Activated CD8-positive, alpha-beta memory T cell treated with anti-CD3 and anti-CD28 coated beads, Interleukin-2, amount 50 U/mL, for 1 hour (primary cell): ENCODE results near the gene METTL2B.
"Not testable (repeated sequence)": the region's sequence is repeated elsewhere in the genome, so short reads cannot be mapped to it uniquely, and the experiment has no call there.

ENCODE experiments used
- DNase-seq: peaks from one replicate; pipeline ENCODE4 v3.0.0-alpha.2; 2020; ENCODE audit errors: extremely low read depth

METTL2B gene

DNA sequence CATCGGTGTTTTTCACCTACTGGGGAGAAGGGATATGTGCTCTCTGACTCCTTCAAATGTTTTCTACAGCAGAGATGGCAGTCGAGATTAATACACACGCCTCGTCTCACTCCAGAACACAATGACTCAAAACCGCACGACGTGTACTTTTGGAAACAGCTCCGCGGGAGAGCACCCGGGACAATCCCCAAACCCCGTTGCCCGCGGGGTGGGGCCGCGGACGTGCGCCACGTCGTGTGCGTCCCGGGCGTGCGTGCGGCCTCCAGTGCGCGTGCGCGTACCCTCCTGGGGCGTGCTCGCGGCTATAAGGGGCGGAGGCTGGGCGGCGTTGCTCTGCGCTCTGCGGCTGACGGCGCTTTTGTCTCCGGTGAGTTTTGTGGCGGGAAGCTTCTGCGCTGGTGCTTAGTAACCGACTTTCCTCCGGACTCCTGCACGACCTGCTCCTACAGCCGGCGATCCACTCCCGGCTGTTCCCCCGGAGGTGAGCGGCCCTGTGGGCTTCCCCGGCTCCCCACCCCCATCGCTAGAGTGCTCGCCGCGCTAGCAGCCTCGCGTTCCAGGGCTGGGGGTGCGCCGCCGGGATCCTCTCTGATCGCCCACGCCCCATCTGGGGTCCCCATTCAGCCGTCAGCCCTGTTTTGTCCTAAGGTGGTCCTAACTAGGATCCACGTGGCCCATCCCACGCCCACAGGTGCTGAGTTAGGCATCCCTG, 20.8 kb upstream of the METTL2B start, which contains the start of gene HILPDA:
Gene HILPDA (plus strand): TSS at position 336 of the 712 bp plus-strand sequence. CDS start 1,391 bp downstream, outside the sequence.
- DNase-seq: peak; percentile 78

DNA sequence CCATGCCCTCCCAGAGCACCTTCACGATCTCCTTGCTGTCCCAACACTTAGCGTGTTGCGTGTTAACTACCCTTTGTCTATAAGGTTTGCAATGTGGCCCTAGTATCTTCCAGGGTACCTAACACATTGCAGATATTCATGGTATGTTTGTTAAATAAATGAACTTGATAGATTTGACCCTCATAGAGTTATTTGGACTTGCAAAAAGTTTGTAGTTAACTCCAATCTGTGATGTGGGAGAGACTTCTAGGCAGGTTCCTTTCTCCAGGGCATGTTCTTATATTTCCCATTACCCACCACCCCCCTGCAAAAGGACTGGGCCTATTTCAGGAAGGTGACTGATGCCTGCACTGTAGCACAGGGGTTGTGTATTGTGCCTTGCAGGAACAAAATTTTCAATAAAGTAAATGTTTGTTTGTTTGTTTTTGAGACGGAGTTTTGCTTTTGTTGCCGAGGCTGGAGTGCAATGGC, 20.3 kb upstream of the METTL2B start:
- DNase-seq: no peak

DNA sequence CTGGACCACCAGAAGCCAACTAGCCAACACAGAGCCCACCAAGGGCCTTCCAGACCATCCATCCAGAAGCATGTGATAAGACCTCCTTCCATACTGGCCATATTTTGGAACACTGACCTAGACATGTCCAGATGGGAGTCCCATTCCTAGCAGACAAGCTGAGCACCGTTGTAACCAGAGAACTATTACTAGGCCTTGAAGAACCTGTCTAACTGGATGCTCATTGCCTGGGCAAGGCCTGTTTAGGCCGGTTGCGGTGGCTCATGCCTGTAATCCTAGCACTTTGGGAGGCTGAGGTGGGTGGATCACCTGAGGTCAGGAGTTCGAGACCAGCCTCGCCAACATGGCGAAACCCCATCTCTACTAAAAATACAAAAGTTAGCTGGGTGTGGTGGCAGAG, 19.2 kb upstream of the METTL2B start:
- not testable (repeated sequence) for DNase-seq

DNA sequence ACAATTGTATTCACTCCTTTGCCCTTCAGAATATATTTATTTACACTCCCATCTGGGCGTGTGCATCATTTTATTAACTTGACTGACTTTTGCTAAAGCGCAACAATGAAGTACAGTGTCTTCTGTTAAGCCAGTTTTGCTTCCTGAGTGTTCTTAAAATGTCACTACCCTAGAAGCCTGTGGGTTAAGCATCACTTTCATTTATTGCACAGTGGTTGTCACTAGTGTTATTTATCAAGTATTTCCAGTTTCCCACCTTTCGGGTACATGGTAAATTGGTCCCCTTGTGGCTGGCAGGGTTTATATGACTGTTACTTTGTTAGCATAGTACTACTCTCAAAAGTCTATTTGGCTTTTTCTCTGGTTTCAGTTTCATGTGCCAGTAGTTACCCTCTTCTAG, 17.6 kb upstream of the METTL2B start:
- no peak for DNase-seq

DNA sequence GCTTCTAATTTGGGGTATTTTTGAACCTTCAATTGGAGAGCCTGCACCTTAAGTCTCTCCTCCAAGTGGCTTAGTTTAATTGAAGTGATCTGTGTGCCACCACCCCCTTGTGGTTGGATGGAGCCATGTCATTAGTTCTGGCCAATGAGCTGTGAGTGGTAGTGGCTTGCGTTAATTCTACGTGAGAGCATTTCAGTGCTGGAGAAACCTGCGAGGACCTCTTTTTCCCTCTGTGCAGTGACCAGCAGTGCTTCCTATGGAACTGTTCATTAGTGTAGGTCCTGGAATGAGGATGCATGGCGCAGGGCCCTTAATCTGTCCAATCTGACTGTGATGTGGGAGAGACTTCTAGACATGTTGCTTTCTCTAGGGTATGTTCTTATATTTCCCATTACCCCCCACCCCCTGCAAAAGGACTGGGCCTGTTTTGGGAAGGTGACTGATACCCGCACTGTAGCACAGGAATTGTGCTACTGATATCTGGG, 17.1 kb upstream of the METTL2B start:
- DNase-seq: no peak

DNA sequence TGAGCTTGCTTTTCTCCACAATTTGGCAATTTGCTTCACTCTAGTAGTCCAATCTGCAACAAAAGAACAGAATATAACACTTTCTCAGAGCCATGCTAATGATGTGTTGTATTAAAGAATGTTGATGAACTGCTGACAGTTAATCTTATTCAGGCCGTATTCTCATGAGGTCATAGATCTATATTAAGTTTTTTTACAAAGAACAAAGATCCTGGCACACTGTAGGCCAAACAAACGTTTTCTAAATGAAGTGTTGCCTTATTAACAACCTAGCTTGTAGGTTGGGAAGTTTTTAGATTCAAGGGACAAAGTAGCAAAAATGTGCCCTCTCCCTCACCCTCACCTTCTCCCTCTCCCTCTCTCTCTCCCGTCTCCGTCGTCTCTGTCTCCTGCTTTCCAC, 14.1 kb upstream of the METTL2B start:
- no peak for DNase-seq

DNA sequence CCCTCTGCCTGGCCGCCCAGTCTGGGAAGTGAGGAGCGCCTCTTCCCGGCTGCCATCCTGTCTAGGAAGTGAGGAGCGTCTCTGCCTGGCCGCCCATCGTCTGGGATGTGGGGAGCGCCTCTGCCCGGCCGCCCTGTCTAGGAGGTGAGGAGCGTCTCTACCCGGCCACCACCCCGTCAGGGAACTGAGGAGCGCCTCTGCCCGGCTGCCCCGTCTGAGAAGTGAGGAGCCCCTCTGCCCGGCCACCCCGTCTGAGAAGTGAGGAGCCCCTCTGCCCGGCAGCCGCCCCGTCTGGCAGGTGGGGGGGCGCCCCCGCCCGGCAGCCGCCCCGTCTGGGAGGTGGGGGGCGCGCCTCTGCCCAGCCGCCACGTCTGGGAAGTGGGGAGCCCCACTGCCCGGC, 13.2 kb upstream of the METTL2B start:
- DNase-seq: not testable (repeated sequence)

DNA sequence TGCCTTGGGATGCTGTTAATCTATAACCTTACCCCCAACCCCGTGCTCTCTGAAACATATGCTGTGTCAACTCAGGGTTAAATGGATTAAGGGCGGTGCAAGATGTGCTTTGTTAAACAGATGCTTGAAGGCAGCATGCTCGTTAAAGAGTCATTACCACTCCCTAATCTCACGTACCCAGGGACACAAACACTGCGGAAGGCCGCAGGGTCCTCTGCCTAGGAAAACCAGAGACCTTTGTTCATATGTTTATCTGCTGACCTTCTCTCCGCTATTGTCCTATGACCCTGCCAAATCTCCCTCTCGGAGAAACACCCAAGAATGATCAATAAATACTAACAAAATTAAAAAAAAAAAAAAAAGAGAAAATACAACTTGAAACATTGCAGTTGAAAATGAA, 12.6 kb upstream of the METTL2B start:
- not testable (repeated sequence) for DNase-seq

DNA sequence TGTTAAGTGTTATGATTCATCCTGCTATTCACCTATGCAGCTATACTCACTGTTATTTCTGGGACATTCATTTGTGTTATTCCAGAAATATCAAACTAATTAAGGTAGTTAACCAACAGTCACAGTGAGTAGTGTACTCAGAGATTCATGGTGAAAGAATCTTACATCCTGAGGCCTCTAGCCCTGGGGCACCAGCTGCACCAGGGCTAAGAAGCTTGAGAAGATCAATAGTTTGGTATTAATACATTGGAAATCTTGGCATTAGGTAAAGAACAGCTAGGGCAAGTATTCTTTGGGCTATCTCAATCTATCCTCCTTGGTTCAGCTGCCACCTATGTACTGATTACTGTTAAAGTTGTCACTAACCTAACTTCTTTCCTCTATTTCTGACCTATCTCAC, 9.7 kb upstream of the METTL2B start:
- not testable (repeated sequence) for DNase-seq

DNA sequence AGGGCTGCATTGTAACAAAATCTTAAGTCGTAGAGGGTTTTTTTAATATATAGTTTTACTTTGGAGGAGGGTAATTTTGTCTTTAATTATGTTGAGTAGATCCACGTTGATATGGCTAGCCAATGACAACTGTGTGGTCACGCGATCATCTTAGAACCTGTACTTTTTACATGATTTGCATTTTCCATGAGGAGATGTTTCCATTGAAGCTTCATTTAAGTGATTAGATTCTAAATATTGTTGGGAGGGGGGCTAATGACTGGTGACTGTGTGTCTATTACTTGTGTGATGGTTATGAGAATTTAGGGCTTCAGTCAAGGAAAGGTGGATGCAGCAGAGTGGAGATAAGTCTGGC, 765 bp downstream of the METTL2B start:
- not testable (repeated sequence) for DNase-seq

DNA sequence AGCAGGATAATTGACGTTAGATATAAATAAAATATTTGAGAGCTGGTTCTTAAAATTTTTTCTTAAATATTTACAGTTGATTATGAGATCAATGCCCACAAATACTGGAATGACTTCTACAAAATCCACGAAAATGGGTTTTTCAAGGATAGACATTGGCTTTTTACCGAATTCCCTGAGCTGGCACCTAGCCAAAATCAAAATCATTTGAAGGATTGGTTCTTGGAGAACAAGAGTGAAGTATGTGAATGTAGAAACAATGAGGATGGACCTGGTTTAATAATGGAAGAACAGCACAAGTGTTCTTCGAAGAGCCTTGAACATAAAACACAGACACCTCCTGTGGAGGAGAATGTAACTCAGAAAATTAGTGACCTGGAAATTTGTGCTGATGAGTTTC, 2.5 kb downstream of the METTL2B start:
- DNase-seq: not testable (repeated sequence)

DNA sequence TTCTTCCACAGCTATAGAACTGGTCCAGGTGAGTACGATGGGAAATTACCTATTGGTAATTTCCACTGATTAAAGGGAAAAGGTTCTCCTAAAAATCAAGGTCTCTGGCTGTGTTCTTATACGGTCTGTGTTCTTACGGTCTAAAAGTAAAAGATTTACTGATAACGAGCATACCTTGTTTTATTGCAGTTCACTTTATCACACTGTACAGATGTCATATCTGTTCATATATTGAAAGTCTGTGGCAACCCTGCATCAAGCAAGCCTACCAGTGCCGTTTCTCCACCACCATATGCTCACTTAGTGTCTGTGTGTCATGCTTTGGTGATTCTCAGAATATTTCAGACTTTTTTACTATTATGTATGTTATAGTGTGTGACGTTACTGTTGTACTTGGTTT, 11.6 kb downstream of the METTL2B start:
- DNase-seq: not testable (repeated sequence)

DNA sequence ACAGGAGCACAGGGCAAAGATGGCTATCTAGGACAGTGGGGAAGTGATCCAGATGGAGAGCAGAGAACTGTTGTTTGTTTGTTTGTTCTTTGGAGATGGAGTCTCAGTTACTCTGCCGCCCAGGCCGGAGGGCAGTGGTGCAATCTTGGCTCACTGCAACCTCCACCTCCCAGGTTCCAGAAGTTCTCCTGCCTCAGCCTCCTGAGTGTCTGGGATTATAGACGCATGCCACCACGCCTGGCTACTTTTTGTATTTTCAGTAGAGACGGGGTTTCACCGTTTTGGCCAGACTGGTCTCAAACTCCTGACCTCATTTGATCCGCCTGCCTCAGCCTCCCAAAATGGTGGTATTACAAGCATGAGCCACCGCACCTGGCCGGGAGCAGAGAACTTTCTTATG, 20.9 kb downstream of the METTL2B start:
- no peak for DNase-seq

DNA sequence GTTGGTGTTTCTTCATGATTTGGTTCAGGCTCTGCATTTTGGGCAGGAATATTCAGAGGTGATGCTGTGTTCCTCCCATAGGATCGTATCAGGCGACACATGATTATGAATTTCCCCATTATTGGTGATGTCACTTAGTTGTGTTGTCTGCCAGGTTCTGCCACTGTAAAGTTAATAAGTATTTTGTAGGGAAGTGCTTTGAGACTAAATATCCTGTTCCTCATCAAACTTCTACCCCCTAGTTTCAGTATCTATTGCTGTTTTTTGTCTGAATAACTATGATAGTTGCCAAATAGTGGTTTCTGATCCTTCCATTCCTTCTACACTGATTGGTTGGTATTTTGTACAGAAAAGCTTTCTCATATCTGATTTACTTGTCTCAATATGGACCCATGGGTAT, 28.9 kb downstream of the METTL2B start:
- DNase-seq: not testable (repeated sequence)

DNA sequence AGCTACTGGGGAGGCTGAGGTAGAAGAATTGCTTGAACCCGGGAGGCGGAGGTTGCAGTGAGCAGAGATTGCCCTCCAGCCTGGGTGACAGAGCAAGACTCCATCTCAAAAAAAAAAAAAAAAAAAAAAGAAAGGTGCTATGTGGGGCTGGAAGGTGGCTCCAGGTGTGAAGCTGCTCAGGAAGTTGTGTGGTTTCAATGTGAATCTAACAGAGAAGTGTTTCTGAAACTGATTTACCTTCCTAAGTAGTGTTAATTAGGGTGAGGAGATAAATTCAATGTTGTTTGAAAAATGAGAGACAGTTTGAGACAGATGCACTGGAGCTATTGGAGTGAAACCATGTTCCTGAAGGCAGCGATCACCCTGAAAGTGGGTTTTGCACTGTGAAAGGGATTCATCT, 30.3 kb downstream of the METTL2B start:
- DNase-seq: not testable (repeated sequence)

DNA sequence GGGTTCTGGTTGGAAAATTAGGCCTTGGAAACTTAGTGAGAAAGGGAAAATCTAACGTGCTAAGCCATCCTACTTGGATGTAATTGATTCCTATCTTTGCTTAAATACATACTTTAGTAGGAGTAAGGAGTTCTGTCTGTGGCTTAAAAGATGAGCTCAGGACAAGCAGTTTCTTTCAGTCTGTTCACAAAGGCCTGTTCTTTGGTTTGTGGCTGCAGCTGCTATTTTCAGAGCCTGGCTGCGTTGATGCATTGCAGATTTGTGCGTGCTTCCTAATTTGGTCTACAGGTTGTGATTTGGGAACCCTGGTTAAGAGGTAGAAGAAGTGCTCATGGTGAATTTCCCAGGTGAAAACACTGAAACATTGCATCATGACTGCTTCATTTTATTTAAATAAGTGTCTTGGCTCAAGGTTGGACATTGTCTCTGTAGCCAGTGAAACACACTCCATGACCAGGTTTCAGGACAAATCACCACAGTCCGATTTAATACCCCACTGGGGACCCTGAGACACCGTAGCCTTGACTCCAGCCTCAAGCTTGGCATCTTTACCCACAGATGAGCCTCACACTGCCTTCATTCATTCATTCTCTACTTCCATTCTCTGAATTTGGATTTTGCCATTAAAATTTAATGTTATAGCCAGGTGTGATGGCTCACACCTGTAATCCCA, 30.9 kb downstream of the METTL2B start:
- DNase-seq: not testable (repeated sequence)

DNA sequence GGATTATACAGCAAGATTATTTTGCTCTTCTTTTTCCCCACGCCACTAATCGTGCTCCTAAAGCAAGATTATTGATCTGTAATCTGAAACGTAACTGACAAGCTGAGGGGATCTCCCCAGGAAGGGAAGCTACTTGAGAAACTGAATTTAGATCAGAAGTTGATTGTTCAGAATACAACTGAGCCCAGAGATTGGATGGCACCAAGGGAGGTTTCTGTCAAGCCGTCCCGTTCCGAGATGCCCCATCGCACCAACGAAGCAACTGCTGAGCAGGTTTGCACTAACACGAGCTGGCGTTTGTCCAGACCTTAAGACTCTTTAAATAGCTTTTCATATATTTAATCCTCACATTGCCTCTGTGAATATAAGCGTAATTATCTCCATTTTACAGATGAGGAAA, 35.1 kb downstream of the METTL2B start:
- not testable (repeated sequence) for DNase-seq

DNA sequence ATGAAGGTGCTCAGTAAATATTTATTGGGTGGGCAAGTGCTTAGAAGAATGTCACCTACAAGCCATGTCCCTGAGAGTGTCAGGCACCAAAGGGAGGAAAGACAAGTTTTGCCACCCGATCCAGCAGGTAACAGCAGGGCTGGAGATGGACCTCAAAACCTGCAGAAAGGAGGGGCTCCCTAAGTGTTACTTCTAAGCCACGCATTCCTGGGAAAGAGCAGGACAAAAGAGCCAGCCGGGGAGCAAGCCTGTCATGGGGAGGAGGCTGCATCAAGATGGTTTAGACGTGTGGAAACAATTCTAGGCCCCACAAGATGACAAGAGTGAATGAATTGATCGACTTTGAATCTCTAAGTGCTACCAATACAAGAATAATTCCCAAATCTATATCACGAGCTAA, 38.7 kb downstream of the METTL2B start:
- DNase-seq: not testable (repeated sequence)

DNA sequence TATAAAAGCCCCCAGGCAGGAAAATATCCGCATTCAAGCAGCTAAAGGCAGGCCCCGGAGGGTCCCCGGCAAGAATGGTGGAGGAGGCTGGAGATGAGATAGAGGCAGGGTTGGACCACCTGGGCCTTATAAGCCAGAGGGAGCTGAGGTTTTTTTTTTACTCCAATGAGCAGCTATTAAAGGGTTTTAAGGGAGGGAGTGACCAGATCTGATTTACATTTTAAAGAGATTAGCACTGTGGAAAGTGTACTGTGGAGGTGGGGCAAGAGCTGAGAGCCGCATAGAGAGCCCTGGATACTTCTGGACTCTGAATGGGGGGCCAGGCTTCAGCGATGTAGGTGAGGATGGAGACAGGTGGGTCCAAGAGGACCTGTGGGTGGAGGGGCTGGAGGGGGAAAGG, 40.5 kb downstream of the METTL2B start:
- not testable (repeated sequence) for DNase-seq

DNA sequence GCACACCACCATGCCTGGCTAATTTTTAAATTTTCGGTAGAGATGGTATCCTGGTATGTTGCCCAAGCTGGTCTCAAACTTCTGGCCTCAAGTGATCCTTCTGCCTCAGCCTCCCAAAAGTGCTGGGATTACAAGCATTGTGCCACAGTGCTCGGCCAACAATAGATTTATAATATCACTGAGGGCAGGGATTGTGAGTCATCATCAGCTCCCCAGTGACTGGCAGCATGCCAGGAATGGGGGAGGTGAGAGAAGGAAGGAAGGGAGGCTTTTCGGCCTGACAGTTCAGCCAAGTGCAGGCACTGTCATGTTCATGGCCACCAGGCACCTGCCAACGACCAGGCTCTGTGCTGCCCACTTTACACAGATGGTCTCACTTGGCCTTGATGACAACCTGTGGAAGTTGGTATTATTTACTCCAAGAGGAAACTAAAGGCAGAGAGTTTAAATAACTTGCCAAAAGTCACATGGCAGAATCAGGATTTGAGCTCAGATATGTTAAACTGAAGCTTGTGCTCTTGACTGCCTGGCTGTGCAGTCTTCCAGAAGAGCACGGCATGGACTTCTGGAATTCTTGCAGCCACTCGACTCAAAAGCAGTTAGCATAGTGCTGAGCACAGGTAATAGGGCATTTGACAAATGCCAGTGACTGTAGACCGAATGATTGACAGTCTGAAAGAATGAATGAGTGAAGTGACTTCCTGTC, 46.8 kb downstream of the METTL2B start:
- peak; percentile 29 for DNase-seq

DNA sequence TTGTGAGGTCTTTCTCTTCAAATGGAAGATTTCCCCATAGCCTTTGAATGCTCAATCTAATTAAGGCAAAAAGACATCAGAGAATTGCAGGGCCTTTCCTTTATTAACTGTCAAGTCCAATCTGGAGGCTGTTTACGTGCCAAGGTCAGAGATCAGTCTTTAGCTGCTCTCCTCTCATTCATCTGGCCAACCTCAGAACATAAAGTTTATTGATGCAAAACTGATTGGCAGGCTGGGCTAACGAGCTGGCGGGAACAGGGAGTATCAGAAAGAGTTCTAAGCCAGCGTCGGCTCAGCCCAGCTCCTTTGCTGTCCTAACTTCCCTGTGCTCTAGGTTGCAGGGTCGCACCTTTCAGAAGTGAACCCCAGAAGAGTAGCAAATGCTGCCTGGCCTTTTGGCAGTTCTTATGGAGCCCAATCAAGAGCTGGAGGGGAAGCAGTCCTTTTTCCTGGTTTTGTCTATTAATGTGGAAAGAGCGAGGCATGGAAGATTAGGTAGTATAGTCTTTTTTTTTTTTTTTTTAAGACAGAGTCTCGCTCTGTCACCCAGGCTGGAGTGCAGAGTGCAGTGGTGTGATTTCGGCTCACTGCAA, 47.5 kb downstream of the METTL2B start:
- not testable (repeated sequence) for DNase-seq

DNA sequence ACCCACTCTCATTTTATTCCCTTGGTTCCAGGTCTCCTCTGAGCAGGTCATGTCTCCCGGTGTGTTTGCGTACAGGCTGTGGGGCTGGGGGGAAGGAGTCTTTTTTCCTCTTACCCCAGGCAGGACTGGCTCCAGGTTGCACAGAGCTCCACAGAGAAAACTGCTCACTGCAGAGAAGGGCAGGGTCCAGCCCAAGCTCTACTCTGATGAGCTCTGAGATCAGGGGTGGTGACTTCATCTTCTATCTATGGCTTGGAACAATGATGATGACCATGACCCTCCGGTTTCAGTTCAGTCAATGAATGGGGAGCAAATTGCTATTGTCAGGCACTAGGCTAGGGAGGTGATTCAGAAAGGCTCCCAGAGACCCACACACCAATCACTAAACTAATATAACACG, 49.0 kb downstream of the METTL2B start:
- not testable (repeated sequence) for DNase-seq
